H9 (cell line): ENCODE measurements around the gene MOCS2. TPM values are rescaled to one million over a fixed set of nuclear protein-coding genes. Genes with fewer than 3 reads are reported as not detected.

Experiments used
- DNase-seq: peaks from one replicate; pipeline ENCODE4 v3.0.0-alpha.2; 2017
- H2AFZ ChIP-seq: one replicate; pipeline ENCODE4 v1.6.1; 2013; ENCODE audit warnings: mild to moderate bottlenecking, low read length, control low read depth, moderate library complexity
- H2AK5ac ChIP-seq: 2 replicates; pipeline ENCODE4 v1.6.1; 2013; ENCODE audit warnings: low read length, control low read depth, mixed read lengths; ENCODE audit not compliant: insufficient read length
- H2BK120ac ChIP-seq: one replicate; pipeline ENCODE4 v1.6.1; 2013; ENCODE audit warnings: low read depth, mild to moderate bottlenecking, low read length, control low read depth, inconsistent platforms; ENCODE audit not compliant: poor library complexity, severe bottlenecking
- H2BK12ac ChIP-seq: 2 replicates; pipeline ENCODE4 v1.6.1; 2013; ENCODE audit warnings: low read length, control low read depth, mixed read lengths, low read depth; ENCODE audit not compliant: insufficient read length
- H2BK15ac ChIP-seq: 2 replicates; pipeline ENCODE4 v1.6.1; 2013; ENCODE audit warnings: low read depth, low read length, control low read depth
- H2BK20ac ChIP-seq: one replicate; pipeline ENCODE4 v1.6.1; 2013; ENCODE audit warnings: low read depth, mild to moderate bottlenecking, low read length, control low read depth, inconsistent platforms; ENCODE audit not compliant: poor library complexity, severe bottlenecking
- H2BK5ac ChIP-seq: 2 replicates; pipeline ENCODE4 v1.6.1; 2013; ENCODE audit warnings: low read length, control low read depth, mixed read lengths; ENCODE audit not compliant: insufficient read length
- H3K14ac ChIP-seq: 2 replicates; pipeline ENCODE4 v1.6.1; 2013; ENCODE audit warnings: low read length, control low read depth; ENCODE audit not compliant: insufficient read depth
- H3K18ac ChIP-seq: 2 replicates; pipeline ENCODE4 v1.6.1; 2013; ENCODE audit warnings: low read depth, mild to moderate bottlenecking, mixed read lengths, low read length, control low read depth; ENCODE audit not compliant: insufficient read length
- H3K23ac ChIP-seq: 2 replicates; pipeline ENCODE4 v1.6.1; 2013; ENCODE audit warnings: low read length, control low read depth, mixed read lengths, low read depth; ENCODE audit not compliant: insufficient read length
- H3K23me2 ChIP-seq: 2 replicates; pipeline ENCODE4 v1.6.1; 2013; ENCODE audit warnings: low read depth, mild to moderate bottlenecking, mixed read lengths, low read length, control low read depth; ENCODE audit not compliant: insufficient read length, poor library complexity, severe bottlenecking
- H3K27ac ChIP-seq: 2 replicates; pipeline ENCODE4 v1.5.1; 2013; ENCODE audit warnings: low read length, control low read depth, mixed read lengths, low read depth; ENCODE audit not compliant: insufficient read length
- H3K27me3 ChIP-seq: 2 replicates; pipeline ENCODE4 v1.6.1; 2013; ENCODE audit warnings: low read length, control low read depth, inconsistent platforms; ENCODE audit not compliant: insufficient read depth
- H3K4ac ChIP-seq: 2 replicates; pipeline ENCODE4 v1.6.1; 2013; ENCODE audit warnings: low read depth, mild to moderate bottlenecking, control low read depth, inconsistent platforms, low read length, moderate library complexity
- H3K4me1 ChIP-seq: 2 replicates; pipeline ENCODE4 v1.6.1; 2013; ENCODE audit warnings: low read length, control low read depth, inconsistent platforms; ENCODE audit not compliant: insufficient read depth
- H3K4me2 ChIP-seq: 2 replicates; pipeline ENCODE4 v1.6.1; 2013; ENCODE audit warnings: low read length, control low read depth, mixed read lengths; ENCODE audit not compliant: insufficient read length, insufficient read depth
- H3K56ac ChIP-seq: 2 replicates; pipeline ENCODE4 v1.6.1; 2013; ENCODE audit warnings: low read depth, mild to moderate bottlenecking, mixed read lengths, low read length, control low read depth; ENCODE audit not compliant: insufficient read length
- H3K79me1 ChIP-seq: 2 replicates; pipeline ENCODE4 v1.6.1; 2013; ENCODE audit warnings: low read depth, mild to moderate bottlenecking, moderate library complexity, low read length, control low read depth, inconsistent platforms; ENCODE audit not compliant: insufficient read depth, poor library complexity, severe bottlenecking
- H3K79me2 ChIP-seq: 2 replicates; pipeline ENCODE4 v1.6.1; 2013; ENCODE audit warnings: low read length, control low read depth, inconsistent platforms; ENCODE audit not compliant: insufficient read depth
- H3K9ac ChIP-seq: 2 replicates; pipeline ENCODE4 v1.6.1; 2013; ENCODE audit warnings: low read length, control low read depth, mixed read lengths; ENCODE audit not compliant: insufficient read length; ENCODE audit errors: extremely low read depth
- H3K9me3 ChIP-seq: one replicate; pipeline ENCODE4 v1.6.1; 2013; ENCODE audit warnings: low read depth, low read length, inconsistent platforms; ENCODE audit not compliant: control insufficient read depth
- H3T11ph ChIP-seq: one replicate; pipeline ENCODE4 v1.6.1; 2013; ENCODE audit warnings: mild to moderate bottlenecking, low read length, control low read depth, inconsistent platforms
- H4K20me1 ChIP-seq: one replicate; pipeline ENCODE4 v1.6.1; 2013; ENCODE audit not compliant: control insufficient read depth, insufficient read length, insufficient read depth
- H4K5ac ChIP-seq: 2 replicates; pipeline ENCODE4 v1.6.1; 2013; ENCODE audit warnings: low read depth, mild to moderate bottlenecking, mixed read lengths, low read length, control low read depth; ENCODE audit not compliant: insufficient read length
- H4K8ac ChIP-seq: replicated peaks from 2 replicates; pipeline ENCODE4 v1.6.1; 2013; ENCODE audit warnings: low read length, control low read depth, mixed read lengths, low read depth; ENCODE audit not compliant: insufficient read length
- H4K91ac ChIP-seq: 2 replicates; pipeline ENCODE4 v1.6.1; 2013; ENCODE audit warnings: low read depth, mild to moderate bottlenecking, moderate library complexity, mixed read lengths, low read length, control low read depth; ENCODE audit not compliant: insufficient read length
- H3K27ac Mint-ChIP-seq, 3 experiments: 2 replicates in 2 of 3; 3 replicates in 1 of 3; pipeline ENCODE4 v1.8.0; 2020 to 2021; ENCODE audit warnings: mixed read lengths in 3 of 3, mild to moderate bottlenecking in 1 of 3, moderate library complexity in 1 of 3
- H3K27me3 Mint-ChIP-seq: 2 replicates; pipeline ENCODE4 v1.8.0; 2021; ENCODE audit warnings: low read depth, mild to moderate bottlenecking, moderate library complexity, mixed read lengths
- H3K36me3 Mint-ChIP-seq, 3 experiments: 2 replicates in 2 of 3; 3 replicates in 1 of 3; pipeline ENCODE4 v1.8.0; 2020 to 2021; ENCODE audit warnings: low read depth in 3 of 3, mixed read lengths in 3 of 3; ENCODE audit not compliant: insufficient read depth in 1 of 3
- H3K4me1 Mint-ChIP-seq, 2 experiments: 2 replicates each; pipeline ENCODE4 v1.8.0; 2020; ENCODE audit warnings: mixed read lengths in 2 of 2
- H3K4me3 Mint-ChIP-seq, 2 experiments: 2 replicates in 1 of 2; 3 replicates in 1 of 2; pipeline ENCODE4 v1.8.0; 2020 to 2021; ENCODE audit warnings: mild to moderate bottlenecking in 2 of 2, mixed read lengths in 2 of 2, moderate library complexity in 1 of 2
- H3K9me3 Mint-ChIP-seq, 2 experiments: 2 replicates in 1 of 2; 3 replicates in 1 of 2; pipeline ENCODE4 v1.8.0; 2020; ENCODE audit warnings: mild to moderate bottlenecking in 2 of 2, mixed read lengths in 2 of 2, moderate library complexity in 1 of 2
- WGBS: extraction: QIAGEN DNeasy Blood & Tissue Kit; methylation state at CpG from one replicate; pipeline ENCODE4 v1.1.7; 2013; ENCODE audit warnings: missing lambda C conversion rate, low lambda C conversion rate, mixed read lengths; ENCODE audit not compliant: insufficient read length; ENCODE audit errors: extremely low coverage; 5-methylcytosine and 5-hydroxymethylcytosine counted together
- total RNA-seq: library from RNA; stranded (reverse); gene quantifications from 2 replicates; pipeline ENCODE4 v1.2.1, GENCODE V29; 2021
- TF ChIP-seq, protein P1 (sequence below): fragments of 200-600 bp; sonication (generic); conservative IDR thresholded peaks from 3 replicates; pipeline ENCODE4 v1.8.0; 2021; ENCODE audit warnings: antibody characterized with exemption, mild to moderate bottlenecking

The MOCS2 gene
- total RNA-seq, 1 experiment from 2014 or later: 24.8 TPM

DNA sequence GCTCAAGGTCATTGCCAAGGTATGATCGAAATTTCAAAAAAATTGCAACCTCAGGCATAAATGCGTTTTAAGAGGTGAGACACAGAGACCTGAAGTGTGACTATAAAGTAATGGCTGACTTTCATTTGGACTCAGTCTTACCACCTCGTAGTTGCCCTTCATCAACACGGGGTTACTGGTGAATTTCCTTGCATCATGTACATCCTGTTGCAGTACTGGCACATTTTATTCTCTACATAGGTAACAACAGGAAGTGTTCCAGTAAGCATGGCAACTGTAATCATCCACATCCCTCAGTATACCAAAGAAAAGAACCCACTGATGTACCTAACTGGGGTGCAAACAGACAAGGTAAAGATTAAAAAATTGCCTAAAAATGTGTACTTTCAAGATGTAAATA is 29.3 kb downstream of the MOCS2 start:
- Mint-ChIP-seq H3K27ac (no peak overlapping the region; a peak in 1 of 7 replicates), H3K4me1 (no peaks in the 10 kb centered on the region), H3K9me3 (no peaks in the 10 kb centered on the region), H3K4me3 (no peak overlapping the region), H3K36me3 (peaks cover 0 to 3% (median 0%) of the 10 kb centered on the region in 3 experiments; a peak in 1 of 7 replicates), H3K27me3 (no peaks in the 10 kb centered on the region)
- H2BK12ac ChIP-seq: no peak overlapping the region
- H3K23ac ChIP-seq: no peak overlapping the region
- no peaks in the 10 kb centered on the region for H3K79me2 ChIP-seq
- no peak overlapping the region for H3K56ac ChIP-seq
- H3K4me1 ChIP-seq: no peaks in the 10 kb centered on the region
- H4K5ac ChIP-seq: no peak overlapping the region
- no peak overlapping the region for H3K4ac ChIP-seq
- no peaks in the 10 kb centered on the region for H4K20me1 ChIP-seq
- no peak overlapping the region for H3K14ac ChIP-seq
- H3K18ac ChIP-seq: no peak overlapping the region
- no CpG with 5 or more reads among the region's 4 CpGs for WGBS
- no peak for DNase-seq
- no peaks in the 10 kb centered on the region for H3K23me2 ChIP-seq
- no peak overlapping the region for H2AFZ ChIP-seq
- TF ChIP-seq, protein P1, sequence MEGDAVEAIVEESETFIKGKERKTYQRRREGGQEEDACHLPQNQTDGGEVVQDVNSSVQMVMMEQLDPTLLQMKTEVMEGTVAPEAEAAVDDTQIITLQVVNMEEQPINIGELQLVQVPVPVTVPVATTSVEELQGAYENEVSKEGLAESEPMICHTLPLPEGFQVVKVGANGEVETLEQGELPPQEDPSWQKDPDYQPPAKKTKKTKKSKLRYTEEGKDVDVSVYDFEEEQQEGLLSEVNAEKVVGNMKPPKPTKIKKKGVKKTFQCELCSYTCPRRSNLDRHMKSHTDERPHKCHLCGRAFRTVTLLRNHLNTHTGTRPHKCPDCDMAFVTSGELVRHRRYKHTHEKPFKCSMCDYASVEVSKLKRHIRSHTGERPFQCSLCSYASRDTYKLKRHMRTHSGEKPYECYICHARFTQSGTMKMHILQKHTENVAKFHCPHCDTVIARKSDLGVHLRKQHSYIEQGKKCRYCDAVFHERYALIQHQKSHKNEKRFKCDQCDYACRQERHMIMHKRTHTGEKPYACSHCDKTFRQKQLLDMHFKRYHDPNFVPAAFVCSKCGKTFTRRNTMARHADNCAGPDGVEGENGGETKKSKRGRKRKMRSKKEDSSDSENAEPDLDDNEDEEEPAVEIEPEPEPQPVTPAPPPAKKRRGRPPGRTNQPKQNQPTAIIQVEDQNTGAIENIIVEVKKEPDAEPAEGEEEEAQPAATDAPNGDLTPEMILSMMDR: no peak
- no peaks in the 10 kb centered on the region for H3K79me1 ChIP-seq
- H3K9me3 ChIP-seq: no peaks in the 10 kb centered on the region
- no peak overlapping the region for H2BK5ac ChIP-seq
- H2BK120ac ChIP-seq: no peak overlapping the region
- no peak overlapping the region for H4K91ac ChIP-seq
- no peak overlapping the region for H3K9ac ChIP-seq
- no peak overlapping the region for H2BK20ac ChIP-seq
- H3K27me3 ChIP-seq: no peaks in the 10 kb centered on the region
- no peak overlapping the region for H4K8ac ChIP-seq
- no peak overlapping the region for H2BK15ac ChIP-seq
- H3T11ph ChIP-seq: no peak overlapping the region
- no peak overlapping the region for H3K27ac ChIP-seq
- H2AK5ac ChIP-seq: no peak overlapping the region
- H3K4me2 ChIP-seq: no peak overlapping the region
